ENCODE results near the gene C11orf58.

- TF ChIP-seq POLR2A (IDR thresholded peaks at IDR 0.05; ENCODE audit: low read length) (no peak), GATA1 (IDR thresholded peaks at IDR 0.05; ENCODE audit: low read depth, low read length) (no peak)
Measured at GRCh38 chr11:16786131-16786530, 47.7 kb downstream of the C11orf58 start.
